Lower lobe of right lung (tissue), 2 donors: Measurements from ENCODE around the gene PCNX1. TPM values are rescaled to one million over a fixed set of nuclear protein-coding genes. Genes with fewer than 3 reads are reported as not detected.
"Not testable (repeated sequence)": the region's sequence is repeated elsewhere in the genome, so short reads cannot be mapped to it uniquely, and the experiment has no call there.

Experiments used
- ATAC-seq, 2 donors: fragments of 200-7000 bp; cut with Tn5 transposase; one replicate each; pipeline ENCODE4 v1.9.1; 2020 to 2022; ENCODE audit warnings: mild to moderate bottlenecking in 2 of 2, moderate library complexity in 2 of 2
- DNase-seq: peaks from one replicate; pipeline ENCODE4 v3.0.0-alpha.2; 2020
- H3K27ac ChIP-seq: fragments of 200-600 bp; one replicate; pipeline ENCODE4 v1.8.0; 2022
- H3K27me3 ChIP-seq: fragments of 200-600 bp; one replicate; pipeline ENCODE4 v1.8.0; 2022; ENCODE audit warnings: low read depth
- H3K36me3 ChIP-seq: fragments of 200-600 bp; one replicate; pipeline ENCODE4 v1.8.0; 2022; ENCODE audit warnings: mild to moderate bottlenecking
- H3K4me1 ChIP-seq: fragments of 200-600 bp; one replicate; pipeline ENCODE4 v1.8.0; 2022
- H3K4me3 ChIP-seq: fragments of 200-600 bp; one replicate; pipeline ENCODE4 v1.8.0; 2022; ENCODE audit warnings: mild to moderate bottlenecking
- H3K9me3 ChIP-seq: fragments of 200-600 bp; one replicate; pipeline ENCODE4 v1.8.0; 2022
- intact Hi-C: fragments of 100-400 bp; cut with DNase I; formaldehyde crosslinking; loops from one replicate; pipeline ENCODE4 v1.11.0; 2022
- long read RNA-seq: library from polyadenylated mRNA; unstranded; transcript quantifications from one replicate; pipeline ENCODE4 v2.0.0, GENCODE V29; 2021
- total RNA-seq: library from RNA; stranded (reverse); fragmentation: NEBNext Ultra II Directional; extraction: Animal tissue kit (Norgen Biotek cat#: 25700); gene quantifications from one replicate; pipeline ENCODE4 v1.2.1, GENCODE V29; 2021
- TF ChIP-seq, protein P1 (sequence below): fragments of 200-600 bp; IDR thresholded peaks from one replicate; pipeline ENCODE4 v1.8.0; 2022; ENCODE audit warnings: antibody characterized with exemption, mild to moderate bottlenecking
- donor health status: DM: no; HTN: yes; CAD: no; lungs with severe emphysema.

Gene PCNX1
- 49.9 TPM for total RNA-seq
- long read RNA-seq, partial matches to known transcripts: 19 of 26 reads
- long read RNA-seq, other reads (novel, unspliced or antisense): 7 of 26 reads

GRCh38 chr14:70907176-70907995, at the start of gene PCNX1:
Gene PCNX1 (plus strand): TSS chr14:70907459. CDS start chr14:70907851, 392 bp downstream.
- DNase-seq (peak; percentile 93), ATAC-seq (peak; percentile 89 to 94)
- Histone ChIP-seq H3K27ac (peak within 1 kb of the TSS; percentile 94), H3K27me3 (no peaks in the 10 kb centered on the region), H3K9me3 (no peaks in the 10 kb centered on the region), H3K4me3 (peak within 1 kb of the TSS; percentile 99), H3K4me1 (peaks cover 51% of the 10 kb centered on the region), H3K36me3 (no peaks in the 10 kb centered on the region)
- intact Hi-C loops: no loop called here
- TF ChIP-seq, protein P1, sequence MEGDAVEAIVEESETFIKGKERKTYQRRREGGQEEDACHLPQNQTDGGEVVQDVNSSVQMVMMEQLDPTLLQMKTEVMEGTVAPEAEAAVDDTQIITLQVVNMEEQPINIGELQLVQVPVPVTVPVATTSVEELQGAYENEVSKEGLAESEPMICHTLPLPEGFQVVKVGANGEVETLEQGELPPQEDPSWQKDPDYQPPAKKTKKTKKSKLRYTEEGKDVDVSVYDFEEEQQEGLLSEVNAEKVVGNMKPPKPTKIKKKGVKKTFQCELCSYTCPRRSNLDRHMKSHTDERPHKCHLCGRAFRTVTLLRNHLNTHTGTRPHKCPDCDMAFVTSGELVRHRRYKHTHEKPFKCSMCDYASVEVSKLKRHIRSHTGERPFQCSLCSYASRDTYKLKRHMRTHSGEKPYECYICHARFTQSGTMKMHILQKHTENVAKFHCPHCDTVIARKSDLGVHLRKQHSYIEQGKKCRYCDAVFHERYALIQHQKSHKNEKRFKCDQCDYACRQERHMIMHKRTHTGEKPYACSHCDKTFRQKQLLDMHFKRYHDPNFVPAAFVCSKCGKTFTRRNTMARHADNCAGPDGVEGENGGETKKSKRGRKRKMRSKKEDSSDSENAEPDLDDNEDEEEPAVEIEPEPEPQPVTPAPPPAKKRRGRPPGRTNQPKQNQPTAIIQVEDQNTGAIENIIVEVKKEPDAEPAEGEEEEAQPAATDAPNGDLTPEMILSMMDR: peak; percentile 85

DNA sequence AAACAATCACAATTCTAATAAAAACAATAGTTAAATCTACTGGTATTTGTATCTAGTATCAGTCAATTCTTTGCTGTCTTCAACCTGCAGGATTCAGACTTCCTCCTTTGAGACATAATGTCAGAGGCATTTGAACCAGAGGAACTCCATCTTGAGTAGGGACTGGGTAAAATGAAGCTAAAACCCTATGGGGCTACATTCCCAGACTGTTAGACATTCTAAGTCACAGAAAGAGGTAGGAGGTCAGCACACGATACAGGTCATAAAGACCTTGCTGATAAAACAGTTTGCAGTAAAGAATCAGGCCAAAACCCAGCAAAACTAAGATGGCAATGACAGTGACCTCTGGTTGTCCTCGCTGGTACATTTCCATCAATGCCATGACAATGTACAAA, 49.8 kb upstream of the PCNX1 start:
- intact Hi-C loops: no loop called here
- no peaks in the 10 kb centered on the region for H3K27me3 ChIP-seq
- no peaks in the 10 kb centered on the region for H3K36me3 ChIP-seq
- ATAC-seq: no peak
- no peaks in the 10 kb centered on the region for H3K4me1 ChIP-seq
- DNase-seq: no peak
- H3K9me3 ChIP-seq: no peaks in the 10 kb centered on the region
- no peak overlapping the region for H3K27ac ChIP-seq
- TF ChIP-seq, protein P1: no peak
- H3K4me3 ChIP-seq: no peak overlapping the region

DNA sequence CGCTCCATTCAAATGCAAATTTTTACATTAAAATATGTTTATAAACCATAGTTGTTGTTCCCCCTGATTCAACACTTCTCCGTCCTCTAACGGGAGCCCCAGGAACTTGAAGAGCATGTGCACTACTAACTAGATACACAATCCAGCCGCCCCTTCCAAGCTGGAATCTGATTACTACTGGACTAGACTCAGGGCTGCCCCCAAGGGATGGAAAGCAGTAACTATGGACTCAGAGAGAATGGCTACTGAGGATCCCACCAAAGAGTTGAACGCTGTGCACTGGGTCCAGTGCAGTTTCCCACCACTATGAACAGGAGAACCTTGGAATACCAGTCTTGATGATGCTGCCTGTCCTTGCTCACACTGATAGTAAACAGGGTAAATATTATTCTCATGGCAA, 48.6 kb upstream of the PCNX1 start:
- H3K4me1 ChIP-seq: no peaks in the 10 kb centered on the region
- no peak for DNase-seq
- no peaks in the 10 kb centered on the region for H3K9me3 ChIP-seq
- TF ChIP-seq, protein P1: no peak
- no peaks in the 10 kb centered on the region for H3K36me3 ChIP-seq
- no peaks in the 10 kb centered on the region for H3K27me3 ChIP-seq
- H3K27ac ChIP-seq: no peak overlapping the region
- no peak overlapping the region for H3K4me3 ChIP-seq
- ATAC-seq: no peak
- intact Hi-C loops: no loop called here

GRCh38 chr14:70866992-70867391, 40.3 kb upstream of the PCNX1 start:
- H3K9me3 ChIP-seq, H3K36me3 ChIP-seq, H3K4me1 ChIP-seq, H3K4me3 ChIP-seq, ATAC-seq, DNase-seq, intact Hi-C loops, H3K27ac ChIP-seq, H3K27me3 ChIP-seq: not testable (repeated sequence)

DNA sequence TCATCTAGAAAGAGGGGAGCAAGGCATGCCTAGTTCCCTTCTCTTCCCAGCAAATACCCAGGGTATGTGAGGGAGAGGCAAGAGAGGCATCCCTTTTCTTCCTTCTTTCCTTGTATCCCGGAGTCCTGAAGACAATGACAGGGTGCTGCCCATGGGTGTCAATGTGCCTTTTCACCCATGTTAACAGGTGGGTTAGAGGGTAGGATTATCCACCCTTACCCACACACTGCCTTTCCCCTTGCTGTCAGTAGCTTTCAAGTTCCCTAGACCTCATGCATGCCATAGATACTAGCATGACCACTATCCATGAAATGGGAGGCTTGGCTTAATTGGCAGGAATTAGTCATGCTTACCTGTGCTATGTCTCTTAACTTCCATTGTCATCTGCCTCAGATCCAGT, 36.3 kb upstream of the PCNX1 start:
- H3K36me3 ChIP-seq: no peaks in the 10 kb centered on the region
- intact Hi-C loops: no loop called here
- H3K9me3 ChIP-seq: peaks cover 9% of the 10 kb centered on the region
- DNase-seq: no peak
- TF ChIP-seq, protein P1: no peak
- no peak overlapping the region for H3K4me3 ChIP-seq
- no peak for ATAC-seq
- no peak overlapping the region for H3K27ac ChIP-seq
- no peaks in the 10 kb centered on the region for H3K4me1 ChIP-seq
- no peaks in the 10 kb centered on the region for H3K27me3 ChIP-seq
